PC-3 (cell line): ENCODE measurements around the gene TCF19.

ENCODE experiments used
- EZH2 ChIP-seq: fragments of 300-600 bp; sonication (generic); IDR thresholded peaks from one replicate; pipeline ENCODE4 v1.6.1; 2017; ENCODE audit warnings: antibody characterized with exemption, mild to moderate bottlenecking, low read length; ENCODE audit not compliant: unreplicated experiment
- EZH2phosphoT487 ChIP-seq: fragments of 300-600 bp; sonication (generic); IDR thresholded peaks from 2 replicates; pipeline ENCODE4 v1.6.1; 2018; ENCODE audit warnings: mild to moderate bottlenecking, antibody characterized with exemption, low read length, borderline replicate concordance
- TF ChIP-seq, protein P1 (sequence below): fragments of 300-600 bp; sonication (generic); conservative IDR thresholded peaks from 2 replicates; pipeline ENCODE4 v1.5.1; 2017; ENCODE audit warnings: antibody characterized with exemption, low read depth, mild to moderate bottlenecking, low read length

DNA sequence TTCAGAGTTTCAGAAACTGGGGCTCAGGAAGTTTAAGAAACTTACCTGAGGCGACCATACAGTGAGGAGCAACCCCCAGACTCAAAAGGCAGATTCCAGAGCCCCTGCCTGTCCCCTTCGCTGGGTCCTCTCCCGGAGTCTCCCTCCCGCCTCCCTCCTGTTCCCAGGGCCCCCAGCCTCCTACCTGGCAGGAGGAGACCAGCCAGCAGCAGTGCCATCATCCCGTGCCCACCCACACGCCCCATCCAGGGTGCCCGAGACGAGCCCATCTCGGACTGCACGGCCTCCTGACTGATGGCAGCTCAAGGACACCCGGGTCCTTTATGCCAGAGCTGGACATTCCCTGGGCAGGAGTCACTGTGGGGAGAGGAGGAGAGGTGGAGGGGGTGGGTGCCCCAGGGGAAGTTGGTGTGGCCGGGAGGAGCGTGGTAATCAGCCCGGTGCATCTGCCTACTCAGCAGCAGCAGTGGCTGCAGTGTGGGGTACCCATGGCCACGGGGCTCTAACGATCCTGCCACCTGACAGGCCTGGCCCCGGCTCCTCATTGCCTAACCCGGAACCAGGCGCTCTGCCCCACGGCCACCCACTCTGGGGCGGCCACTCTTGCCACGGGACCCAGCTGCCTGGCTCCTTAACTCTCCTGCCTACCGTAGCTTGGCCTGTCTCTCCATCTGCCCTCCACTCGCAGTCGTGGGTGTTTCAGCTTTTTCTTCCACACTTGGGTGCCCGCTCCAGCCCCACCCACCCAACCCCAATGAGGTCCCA lies 38.1 kb upstream of the TCF19 start, which contains the start of gene CDSN:
- TF ChIP-seq, protein P1, sequence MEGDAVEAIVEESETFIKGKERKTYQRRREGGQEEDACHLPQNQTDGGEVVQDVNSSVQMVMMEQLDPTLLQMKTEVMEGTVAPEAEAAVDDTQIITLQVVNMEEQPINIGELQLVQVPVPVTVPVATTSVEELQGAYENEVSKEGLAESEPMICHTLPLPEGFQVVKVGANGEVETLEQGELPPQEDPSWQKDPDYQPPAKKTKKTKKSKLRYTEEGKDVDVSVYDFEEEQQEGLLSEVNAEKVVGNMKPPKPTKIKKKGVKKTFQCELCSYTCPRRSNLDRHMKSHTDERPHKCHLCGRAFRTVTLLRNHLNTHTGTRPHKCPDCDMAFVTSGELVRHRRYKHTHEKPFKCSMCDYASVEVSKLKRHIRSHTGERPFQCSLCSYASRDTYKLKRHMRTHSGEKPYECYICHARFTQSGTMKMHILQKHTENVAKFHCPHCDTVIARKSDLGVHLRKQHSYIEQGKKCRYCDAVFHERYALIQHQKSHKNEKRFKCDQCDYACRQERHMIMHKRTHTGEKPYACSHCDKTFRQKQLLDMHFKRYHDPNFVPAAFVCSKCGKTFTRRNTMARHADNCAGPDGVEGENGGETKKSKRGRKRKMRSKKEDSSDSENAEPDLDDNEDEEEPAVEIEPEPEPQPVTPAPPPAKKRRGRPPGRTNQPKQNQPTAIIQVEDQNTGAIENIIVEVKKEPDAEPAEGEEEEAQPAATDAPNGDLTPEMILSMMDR: no peak
- no peak for TF ChIP-seq EZH2phosphoT487
- TF ChIP-seq EZH2: no peak
